ENCODE results near the gene RUNDC1. TPM values are rescaled to one million over a fixed set of nuclear protein-coding genes. Genes with fewer than 3 reads are reported as not detected.

RUNDC1 gene
- polyA plus RNA-seq, 1 donor from 2014 or later: 15.1 TPM

- Histone ChIP-seq H3K36me3 (ENCODE audit: insufficient read depth, low read length) (no peaks in the 10 kb centered on the region), H3K4me2 (ENCODE audit: low read length) (no peak overlapping the region), H2AFZ (ENCODE audit: low read depth, low read length) (no peak overlapping the region), H3K9me2 (ENCODE audit: insufficient read depth, low read length) (no peaks in the 10 kb centered on the region), H3K79me2 (replicated peaks; ENCODE audit: insufficient read depth, low read length) (no peaks in the 10 kb centered on the region), H3F3A (ENCODE audit: insufficient read depth, low read length, poor library complexity, severe bottlenecking) (no peaks in the 10 kb centered on the region), H4K20me1 (ENCODE audit: insufficient read depth) (no peaks in the 10 kb centered on the region), H3K27ac (ENCODE audit: low read length) (no peak overlapping the region), H3K9me3 (ENCODE audit: low read length) (no peaks in the 10 kb centered on the region), H3K9ac (ENCODE audit: low read length) (no peak overlapping the region), H3K4me3 (ENCODE audit: low read length) (no peak overlapping the region), H3K27me3 (ENCODE audit: insufficient read depth, low read depth, low read length) (no peaks in the 10 kb centered on the region)
- no peak for TF ChIP-seq EZH2 (IDR thresholded peaks at IDR 0.05; ENCODE audit: borderline replicate concordance, insufficient read depth, low read length, poor library complexity, severe bottlenecking)
These were observed 30.2 kb upstream of the RUNDC1 start for GRCh38 chr17:42950044-42950783.

- TF ChIP-seq TAF1 (IDR thresholded peaks at IDR 0.05; ENCODE audit: low read depth) (no peak), POLR2AphosphoS5 (IDR thresholded peaks at IDR 0.05) (no peak), CTCF (IDR thresholded peaks at IDR 0.05; ENCODE audit: poor library complexity, severe bottlenecking) (no peak), MXI1 (conservative IDR thresholded peaks at IDR 0.05; ENCODE audit: poor library complexity, severe bottlenecking) (no peak), RAD21 (conservative IDR thresholded peaks at IDR 0.05) (no peak), EZH2 (IDR thresholded peaks at IDR 0.05; ENCODE audit: borderline replicate concordance, insufficient read depth, low read length, poor library complexity, severe bottlenecking) (no peak), EP300 (conservative IDR thresholded peaks at IDR 0.05; ENCODE audit: poor library complexity, severe bottlenecking) (no peak), SMC3 (conservative IDR thresholded peaks at IDR 0.05; ENCODE audit: poor library complexity) (no peak), REST (IDR thresholded peaks at IDR 0.05; ENCODE audit: borderline replicate concordance) (no peak)
- Histone ChIP-seq H2AFZ (ENCODE audit: low read depth, low read length) (no peak overlapping the region), H3K36me3 (ENCODE audit: insufficient read depth, low read length) (no peaks in the 10 kb centered on the region), H3K27ac (ENCODE audit: low read length) (no peak overlapping the region), H4K20me1 (ENCODE audit: insufficient read depth) (no peaks in the 10 kb centered on the region), H3K79me2 (replicated peaks; ENCODE audit: insufficient read depth, low read length) (no peaks in the 10 kb centered on the region), H3K9me2 (ENCODE audit: insufficient read depth, low read length) (no peaks in the 10 kb centered on the region), H3K4me2 (ENCODE audit: low read length) (no peak overlapping the region), H3F3A (ENCODE audit: insufficient read depth, low read length, poor library complexity, severe bottlenecking) (no peaks in the 10 kb centered on the region), H3K9ac (ENCODE audit: low read length) (no peak overlapping the region), H3K4me3 (ENCODE audit: low read length) (no peak overlapping the region), H3K27me3 (ENCODE audit: insufficient read depth, low read depth, low read length) (no peaks in the 10 kb centered on the region), H3K9me3 (ENCODE audit: low read length) (no peaks in the 10 kb centered on the region)
These were observed 26.7 kb upstream of the RUNDC1 start for GRCh38 chr17:42953669-42954068.

All from neural cell (in vitro differentiated cells).